ENCODE measurements around the gene IFNAR1. TPM values are rescaled to one million over a fixed set of nuclear protein-coding genes. Genes with fewer than 3 reads are reported as not detected.

The IFNAR1 gene
- total and polyA plus RNA-seq, 2 donors (not counting 1 experiment from before 2014, with no cell fraction given), result 14.8 to 55.7 TPM

- Mint-ChIP-seq H3K27ac (no peak overlapping the region), H3K4me3 (no peak overlapping the region), H3K9me3 (ENCODE audit: insufficient read depth) (no peaks in the 10 kb centered on the region), H3K4me1 (peaks cover 5% of the 10 kb centered on the region), H3K27me3 (no peaks in the 10 kb centered on the region)
- intact Hi-C loops (cut with micrococcal nuclease), result no loop called here
- Histone ChIP-seq H3K79me2 (ENCODE audit: control insufficient read depth, insufficient read depth, low read length) (peaks cover 40% of the 10 kb centered on the region), H3K9me3 (ENCODE audit: control extremely low read depth in 1 of 3, control insufficient read depth in 2 of 3, insufficient read depth in 1 of 3, low read length in 2 of 3) (no peaks in the 10 kb centered on the region), H4K20me1 (ENCODE audit: control insufficient read depth, insufficient read depth, low read length, poor library complexity, severe bottlenecking) (peaks cover 7% of the 10 kb centered on the region), H3K4me1 (ENCODE audit: control insufficient read depth in 2 of 2, insufficient read depth in 2 of 2, low read length in 2 of 2) (no peaks in the 10 kb centered on the region), H3K4me3 (ENCODE audit: control extremely low read depth in 1 of 5, extremely low read depth in 1 of 5, insufficient read depth in 1 of 5, low read depth in 2 of 5, low read length in 4 of 5) (no peak overlapping the region), H3K27me3 (replicated peaks in 1 of 4; ENCODE audit: control extremely low read depth in 1 of 4, control insufficient read depth in 3 of 4, insufficient read depth in 4 of 4, low read length in 3 of 4) (no peaks in the 10 kb centered on the region), H3K36me3 (replicated peaks in 1 of 2; ENCODE audit: control extremely low read depth in 1 of 2, control insufficient read depth in 1 of 2, extremely low read depth in 1 of 2, insufficient read depth in 2 of 2, low read length in 1 of 2) (peaks cover 0 to 88% of the 10 kb centered on the region in 2 experiments), H2AFZ (ENCODE audit: insufficient read depth, low read depth, low read length, poor library complexity, severe bottlenecking) (no peak overlapping the region), H3K9ac (ENCODE audit: low read length) (no peak overlapping the region), H3K27ac (ENCODE audit: low read length in 2 of 2) (no peak overlapping the region), H3K4me2 (replicated peaks; ENCODE audit: low read depth, low read length, poor library complexity, severe bottlenecking) (no peak overlapping the region)
- ChIA-PET CTCF (interaction anchor here (0.5 kb wide), 1 partner anchor 583 kb away, joined by 3 read pairs; no protein-coding TSS in a partner anchor), POLR2A (interaction anchor here (0.7 kb wide), 1 partner anchor 42 kb away, joined by 3 read pairs; no protein-coding TSS in a partner anchor)
- TF ChIP-seq EZH2 (IDR thresholded peaks at IDR 0.05; ENCODE audit: borderline replicate concordance, insufficient read depth, low read depth, low read length, poor library complexity, severe bottlenecking) (no peak), CTCF (IDR thresholded peaks at IDR 0.05) (no peak)
- ATAC-seq (ENCODE audit: low read depth) (no peak), DNase-seq (no peak)
- WGBS (ENCODE audit: insufficient coverage), result 96% methylated on average over 10 of the region's 11 CpGs
These were observed 35.5 kb upstream of the IFNAR1 start for GRCh38 chr21:33289199-33289819.

GRCh38 chr21:33290441-33290840 lies 34.3 kb upstream of the IFNAR1 start:
- H3K27ac Mint-ChIP-seq, result no peak overlapping the region
- Histone ChIP-seq H4K20me1 (ENCODE audit: control insufficient read depth, insufficient read depth, low read length, poor library complexity, severe bottlenecking) (peaks cover 7% of the 10 kb centered on the region), H3K9me3 (ENCODE audit: control extremely low read depth in 1 of 3, control insufficient read depth in 2 of 3, insufficient read depth in 1 of 3, low read length in 2 of 3) (no peaks in the 10 kb centered on the region), H3K4me1 (ENCODE audit: control insufficient read depth in 2 of 2, insufficient read depth in 2 of 2, low read length in 2 of 2) (peaks cover 0 to 4% of the 10 kb centered on the region in 2 donors), H3K4me2 (replicated peaks; ENCODE audit: low read depth, low read length, poor library complexity, severe bottlenecking) (no peak overlapping the region), H3K27me3 (replicated peaks in 1 of 4; ENCODE audit: control extremely low read depth in 1 of 4, control insufficient read depth in 3 of 4, insufficient read depth in 4 of 4, low read length in 3 of 4) (no peaks in the 10 kb centered on the region), H3K9ac (ENCODE audit: low read length) (no peak overlapping the region), H3K4me3 (ENCODE audit: control extremely low read depth in 1 of 5, extremely low read depth in 1 of 5, insufficient read depth in 1 of 5, low read depth in 2 of 5, low read length in 4 of 5) (no peak overlapping the region), H3K27ac (ENCODE audit: low read length in 2 of 2) (no peak overlapping the region), H2AFZ (ENCODE audit: insufficient read depth, low read depth, low read length, poor library complexity, severe bottlenecking) (no peak overlapping the region), H3K79me2 (ENCODE audit: control insufficient read depth, insufficient read depth, low read length) (peaks cover 37% of the 10 kb centered on the region), H3K36me3 (replicated peaks in 1 of 2; ENCODE audit: control extremely low read depth in 1 of 2, control insufficient read depth in 1 of 2, extremely low read depth in 1 of 2, insufficient read depth in 2 of 2, low read length in 1 of 2) (peaks cover 0 to 83% of the 10 kb centered on the region in 2 experiments)
- DNase-seq (no peak), ATAC-seq (ENCODE audit: low read depth) (no peak)
- intact Hi-C loops (cut with micrococcal nuclease), result no loop called here
- H3K4me3 Mint-ChIP-seq, result no peak overlapping the region
- WGBS (ENCODE audit: insufficient coverage), result 98% methylated on average over 11 of the region's 11 CpGs
- no peaks in the 10 kb centered on the region for H3K27me3 Mint-ChIP-seq
- ChIA-PET CTCF (no interaction called here), POLR2A (no interaction called here)
- H3K4me1 Mint-ChIP-seq, result peaks cover 9% of the 10 kb centered on the region
- H3K9me3 Mint-ChIP-seq (ENCODE audit: insufficient read depth), result no peaks in the 10 kb centered on the region
- TF ChIP-seq EZH2 (IDR thresholded peaks at IDR 0.05; ENCODE audit: borderline replicate concordance, insufficient read depth, low read depth, low read length, poor library complexity, severe bottlenecking) (no peak), CTCF (IDR thresholded peaks at IDR 0.05) (no peak)
